AG04450 (cell line): ENCODE results near the gene C10orf53. TPM values are rescaled to one million over a fixed set of nuclear protein-coding genes. Genes with fewer than 3 reads are reported as not detected.

Experiments used
- CTCF ChIA-PET: fragments of 300-600, 350-600 bp; formaldehyde crosslinking; extraction: SDS; loops from one replicate; lab custom pipeline; 2022; ENCODE audit warnings: antibody characterized with exemption, inconsistent platforms; lab: Charles Lee
- POLR2A ChIA-PET: fragments of 350-600 bp; formaldehyde crosslinking; extraction: SDS; loops from one replicate; lab custom pipeline; 2021; ENCODE audit warnings: antibody characterized with exemption, inconsistent platforms; lab: Yijun Ruan, JAX
- DNase-seq: peaks from one replicate; pipeline ENCODE4 v3.0.0-alpha.2; 2011; ENCODE audit warnings: low read depth, low spot score
- H3K27ac ChIP-seq: one replicate; pipeline ENCODE4 v1.5.1; 2012; ENCODE audit warnings: low read depth, low read length, control low read depth
- H3K27me3 ChIP-seq: one replicate; pipeline ENCODE4 v1.6.0; 2012; ENCODE audit warnings: low read length; ENCODE audit not compliant: control insufficient read depth, insufficient read depth
- H3K4me3 ChIP-seq: 2 replicates; pipeline ENCODE4 v1.5.1; 2011; ENCODE audit warnings: mild to moderate bottlenecking, low read depth, low read length, control low read depth
- H3K9me3 ChIP-seq: 2 replicates; pipeline ENCODE4 v1.5.1; 2012; ENCODE audit warnings: low read length; ENCODE audit not compliant: control insufficient read depth, insufficient read depth
- polyA plus RNA-seq: library from polyadenylated mRNA; depleted of rRNA; stranded (reverse); fragments of >200 nt; gene quantifications from 2 replicates; pipeline ENCODE4 v1.2.3, GENCODE V29; 2011
- TF ChIP-seq, protein P1 (sequence below): IDR thresholded peaks from 2 replicates; pipeline ENCODE4 v1.5.1; 2011; ENCODE audit warnings: low read depth, low read length, control low read depth, inconsistent platforms

C10orf53 gene
- polyA plus RNA-seq, 1 experiment = not detected

DNA sequence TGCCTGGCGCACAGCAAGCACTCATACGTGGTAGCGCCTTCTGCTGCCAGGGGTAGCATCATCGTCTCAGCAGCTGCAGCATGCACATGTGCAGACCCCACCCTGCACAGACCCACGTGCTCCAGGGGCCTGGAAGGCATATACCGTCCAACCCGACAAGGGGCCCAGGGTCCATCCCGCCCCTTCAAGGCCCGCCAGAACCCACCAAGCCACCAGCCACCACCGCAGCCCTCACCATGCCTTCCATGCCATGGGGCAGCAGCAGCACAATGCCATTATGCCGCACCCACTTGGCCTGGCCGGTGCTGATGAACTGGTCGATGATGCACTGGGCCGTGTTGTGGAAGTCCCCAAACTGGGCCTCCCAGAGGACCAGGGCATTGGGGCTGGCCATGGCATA is 60.0 kb downstream of the C10orf53 start:
- Histone ChIP-seq H3K27ac (no peak overlapping the region), H3K4me3 (no peak overlapping the region), H3K9me3 (peaks cover 10% of the 10 kb centered on the region; the same call in 1 of the 2 replicates), H3K27me3 (no peaks in the 10 kb centered on the region)
- ChIA-PET CTCF (no interaction called here), POLR2A (no interaction called here)
- no peak for DNase-seq
- TF ChIP-seq, protein P1, sequence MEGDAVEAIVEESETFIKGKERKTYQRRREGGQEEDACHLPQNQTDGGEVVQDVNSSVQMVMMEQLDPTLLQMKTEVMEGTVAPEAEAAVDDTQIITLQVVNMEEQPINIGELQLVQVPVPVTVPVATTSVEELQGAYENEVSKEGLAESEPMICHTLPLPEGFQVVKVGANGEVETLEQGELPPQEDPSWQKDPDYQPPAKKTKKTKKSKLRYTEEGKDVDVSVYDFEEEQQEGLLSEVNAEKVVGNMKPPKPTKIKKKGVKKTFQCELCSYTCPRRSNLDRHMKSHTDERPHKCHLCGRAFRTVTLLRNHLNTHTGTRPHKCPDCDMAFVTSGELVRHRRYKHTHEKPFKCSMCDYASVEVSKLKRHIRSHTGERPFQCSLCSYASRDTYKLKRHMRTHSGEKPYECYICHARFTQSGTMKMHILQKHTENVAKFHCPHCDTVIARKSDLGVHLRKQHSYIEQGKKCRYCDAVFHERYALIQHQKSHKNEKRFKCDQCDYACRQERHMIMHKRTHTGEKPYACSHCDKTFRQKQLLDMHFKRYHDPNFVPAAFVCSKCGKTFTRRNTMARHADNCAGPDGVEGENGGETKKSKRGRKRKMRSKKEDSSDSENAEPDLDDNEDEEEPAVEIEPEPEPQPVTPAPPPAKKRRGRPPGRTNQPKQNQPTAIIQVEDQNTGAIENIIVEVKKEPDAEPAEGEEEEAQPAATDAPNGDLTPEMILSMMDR = no peak

DNA sequence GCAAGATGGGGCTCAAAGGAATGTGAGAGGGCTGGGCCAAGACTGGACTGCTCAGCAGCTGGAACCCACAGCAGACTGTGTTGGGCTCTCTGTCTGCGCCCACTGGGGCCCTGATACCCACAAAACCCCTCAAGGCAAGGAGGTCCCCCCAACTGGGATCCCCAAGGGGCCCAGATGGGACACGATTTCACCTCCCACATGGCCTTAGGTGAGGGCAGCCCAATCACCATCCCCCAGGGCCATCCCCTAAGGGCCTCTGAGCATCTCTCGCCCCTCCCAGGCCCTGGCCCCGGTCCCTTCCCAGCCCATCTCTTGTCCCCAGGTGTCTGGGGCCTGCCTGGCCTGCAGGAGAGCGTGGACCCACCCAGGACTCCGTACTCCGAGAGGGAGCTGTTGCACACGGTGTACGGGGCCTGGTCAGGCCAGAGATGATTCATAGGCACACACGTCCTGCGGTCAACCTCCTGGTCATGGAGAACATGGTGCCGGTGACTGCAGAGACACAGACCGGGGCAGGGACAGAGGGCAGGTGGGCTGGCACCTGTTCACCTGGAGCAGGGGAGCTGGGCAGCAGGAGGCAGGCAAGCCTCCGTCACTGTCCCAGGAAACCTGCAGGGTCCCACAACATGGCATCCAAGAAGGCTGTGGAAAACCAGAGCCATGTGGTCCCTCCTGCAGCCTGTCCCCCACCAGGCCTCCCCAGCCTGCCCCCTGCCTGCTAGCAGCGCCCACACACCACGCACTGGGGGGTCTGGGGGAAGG is 61.1 kb downstream of the C10orf53 start:
- ChIA-PET CTCF (no interaction called here), POLR2A (no interaction called here)
- Histone ChIP-seq H3K27me3 (no peaks in the 10 kb centered on the region), H3K4me3 (no peak overlapping the region), H3K27ac (no peak overlapping the region), H3K9me3 (peaks cover 10% of the 10 kb centered on the region; the same call in 1 of the 2 replicates)
- TF ChIP-seq, protein P1 = no peak
- no peak for DNase-seq

- Histone ChIP-seq H3K4me3 (no peak overlapping the region), H3K27me3 (no peaks in the 10 kb centered on the region), H3K27ac (no peak overlapping the region), H3K9me3 (peaks cover 10% of the 10 kb centered on the region; the same call in 1 of the 2 replicates)
- ChIA-PET POLR2A (no interaction called here), CTCF (no interaction called here)
- no peak for DNase-seq
- TF ChIP-seq, protein P1 = no peak
Measured at GRCh38 chr10:49741108-49741995, 61.9 kb downstream of the C10orf53 start.

GRCh38 chr10:49742683-49743463 is 63.4 kb downstream of the C10orf53 start:
- no peak for DNase-seq
- TF ChIP-seq, protein P1 = no peak
- Histone ChIP-seq H3K4me3 (no peak overlapping the region), H3K9me3 (peaks cover 10% of the 10 kb centered on the region; the same call in 1 of the 2 replicates), H3K27me3 (no peaks in the 10 kb centered on the region), H3K27ac (no peak overlapping the region)
- ChIA-PET POLR2A (no interaction called here), CTCF (no interaction called here)
